Measurements from ENCODE around the gene DEK.

GRCh38 chr6:18240230-18240629, 24.1 kb downstream of the DEK start:
- TF ChIP-seq, protein P1, sequence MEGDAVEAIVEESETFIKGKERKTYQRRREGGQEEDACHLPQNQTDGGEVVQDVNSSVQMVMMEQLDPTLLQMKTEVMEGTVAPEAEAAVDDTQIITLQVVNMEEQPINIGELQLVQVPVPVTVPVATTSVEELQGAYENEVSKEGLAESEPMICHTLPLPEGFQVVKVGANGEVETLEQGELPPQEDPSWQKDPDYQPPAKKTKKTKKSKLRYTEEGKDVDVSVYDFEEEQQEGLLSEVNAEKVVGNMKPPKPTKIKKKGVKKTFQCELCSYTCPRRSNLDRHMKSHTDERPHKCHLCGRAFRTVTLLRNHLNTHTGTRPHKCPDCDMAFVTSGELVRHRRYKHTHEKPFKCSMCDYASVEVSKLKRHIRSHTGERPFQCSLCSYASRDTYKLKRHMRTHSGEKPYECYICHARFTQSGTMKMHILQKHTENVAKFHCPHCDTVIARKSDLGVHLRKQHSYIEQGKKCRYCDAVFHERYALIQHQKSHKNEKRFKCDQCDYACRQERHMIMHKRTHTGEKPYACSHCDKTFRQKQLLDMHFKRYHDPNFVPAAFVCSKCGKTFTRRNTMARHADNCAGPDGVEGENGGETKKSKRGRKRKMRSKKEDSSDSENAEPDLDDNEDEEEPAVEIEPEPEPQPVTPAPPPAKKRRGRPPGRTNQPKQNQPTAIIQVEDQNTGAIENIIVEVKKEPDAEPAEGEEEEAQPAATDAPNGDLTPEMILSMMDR (IDR thresholded peaks at IDR 0.05; ENCODE audit: insufficient read depth, low read length, poor library complexity, severe bottlenecking) = no peak
- no peak for TF ChIP-seq EZH2phosphoT487 (conservative IDR thresholded peaks at IDR 0.05; ENCODE audit: low read length)
